ENCODE data around the gene PFKFB4.
"Not testable (repeated sequence)": the region's sequence is repeated elsewhere in the genome, so short reads cannot be mapped to it uniquely, and the experiment has no call there.

The PFKFB4 gene

GRCh38 chr3:48480891-48481290 is 75.7 kb downstream of the PFKFB4 start:
- DNase-seq, result not testable (repeated sequence)

DNA sequence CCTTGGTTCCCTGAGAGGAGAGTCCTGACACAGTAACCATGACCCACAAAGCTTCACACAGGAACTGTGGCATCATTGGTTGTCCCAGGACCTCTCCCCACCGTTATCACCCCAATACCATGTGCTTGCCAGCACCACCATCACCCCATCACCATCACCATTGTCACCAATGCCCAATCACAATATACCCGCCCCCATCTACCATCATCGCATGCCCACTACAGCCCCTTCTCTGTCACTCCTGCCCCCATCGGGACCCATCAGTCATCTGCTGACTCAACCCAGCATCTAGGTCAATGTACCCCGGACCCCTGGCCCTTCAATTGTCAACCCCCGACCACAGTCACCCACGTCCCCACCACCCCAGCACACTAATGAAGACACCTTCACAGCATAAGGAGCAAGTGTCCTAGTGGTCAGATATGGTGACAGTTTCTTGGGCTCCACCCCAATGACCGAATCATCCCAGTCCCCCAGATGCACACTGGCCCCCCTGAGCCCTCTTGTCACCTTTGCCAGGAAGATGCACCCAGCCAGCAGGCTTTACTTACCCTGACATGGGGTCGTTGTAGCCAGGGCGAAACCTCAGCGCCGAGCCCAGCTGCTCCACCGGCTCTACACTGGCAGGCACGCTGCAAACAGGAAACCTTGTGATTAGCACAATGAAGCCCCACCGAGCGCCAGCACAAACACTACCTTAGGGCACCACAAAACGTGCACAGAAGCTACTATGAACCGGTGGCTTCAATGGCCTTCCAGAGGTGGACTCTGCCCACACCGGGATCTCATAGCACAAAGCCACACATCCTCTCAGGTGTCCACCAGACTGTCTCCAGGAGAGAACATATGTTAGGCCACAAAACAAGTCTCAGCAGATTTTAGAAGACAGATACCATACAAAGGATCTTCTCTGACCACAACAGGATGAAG is 77.7 kb downstream of the PFKFB4 start:
- no peak for DNase-seq

DNA sequence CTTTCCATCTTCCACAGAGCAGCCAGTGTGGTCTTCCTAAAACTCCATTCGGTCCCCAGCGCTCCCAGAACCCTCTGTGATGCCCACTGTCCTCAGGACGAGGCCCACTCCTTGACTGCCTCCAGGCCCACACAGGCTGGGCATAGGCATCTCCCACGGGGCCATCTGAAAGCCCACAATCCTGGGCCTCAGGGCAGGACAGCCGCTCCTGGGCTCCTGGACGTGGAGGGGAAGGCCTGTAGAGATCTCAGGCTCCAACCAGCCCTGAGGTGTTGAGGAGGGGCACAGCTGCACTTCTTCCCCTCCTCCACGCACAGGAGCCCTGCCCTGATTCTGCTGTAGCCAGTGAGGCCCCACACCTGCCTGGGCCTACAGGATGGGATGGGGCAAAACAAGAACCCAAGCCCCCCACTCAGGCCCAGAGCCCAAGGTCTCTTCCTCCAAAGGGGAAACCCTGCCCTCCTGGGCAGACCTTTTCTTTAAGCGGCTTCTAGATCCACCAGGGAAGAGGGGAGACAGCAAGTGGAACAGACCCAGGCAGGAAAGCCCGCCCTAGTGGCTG is 78.6 kb downstream of the PFKFB4 start:
- no peak for DNase-seq

DNA sequence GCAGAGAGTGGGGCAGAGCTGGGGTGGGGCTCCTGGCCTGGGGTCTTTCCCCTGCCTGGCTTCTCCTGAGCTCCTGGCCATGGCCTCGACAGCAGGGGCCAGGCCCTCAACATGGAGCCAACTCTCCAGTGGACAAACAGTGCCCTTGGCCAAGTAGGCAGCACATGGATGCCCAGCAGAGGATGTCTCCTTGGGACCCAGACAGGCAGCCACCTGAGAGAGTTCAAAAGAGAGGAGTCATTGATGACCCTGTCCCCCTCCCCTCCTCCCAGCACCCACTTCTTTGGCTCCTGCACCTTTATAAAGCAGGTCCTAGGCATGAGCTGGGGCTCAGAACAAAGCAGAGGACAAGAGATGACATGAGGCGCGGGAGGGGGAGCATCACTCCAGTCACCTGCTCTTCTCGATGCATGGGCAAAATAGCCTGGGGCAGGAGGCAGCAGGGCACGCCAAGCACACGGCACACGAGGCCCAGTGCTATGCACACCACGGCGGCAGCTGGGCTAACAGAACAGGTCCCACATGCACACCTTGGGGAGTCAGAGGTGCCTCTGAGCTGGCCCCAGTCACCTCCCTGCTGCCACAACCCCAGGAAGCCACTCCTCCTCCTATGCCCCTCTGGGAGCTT is 80.1 kb downstream of the PFKFB4 start:
- no peak for DNase-seq

GRCh38 chr3:48475188-48475587 is 81.4 kb downstream of the PFKFB4 start:
- no peak for DNase-seq

DNA sequence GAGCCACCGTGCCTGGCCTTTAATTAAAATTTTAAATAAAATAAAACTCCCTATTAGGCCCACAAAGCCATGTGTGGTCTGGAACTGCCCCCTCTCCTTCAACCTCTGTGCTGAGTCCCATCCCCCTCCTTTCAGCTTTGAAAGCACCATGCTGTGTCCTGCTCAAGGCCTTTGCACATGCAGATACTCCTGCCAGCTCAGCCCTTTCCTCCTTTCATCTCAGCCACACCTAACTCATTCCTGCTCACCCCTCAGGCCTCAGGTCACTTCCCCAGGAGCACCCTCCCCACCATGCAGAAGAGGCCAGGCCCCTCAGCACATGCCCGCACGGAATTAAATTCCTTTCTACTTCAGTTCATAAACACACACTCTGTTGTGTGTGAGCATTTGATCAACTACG is 82.0 kb downstream of the PFKFB4 start:
- no peak for DNase-seq

- DNase-seq, result not testable (repeated sequence)
These were observed 82.6 kb downstream of the PFKFB4 start for GRCh38 chr3:48474031-48474430.

DNA sequence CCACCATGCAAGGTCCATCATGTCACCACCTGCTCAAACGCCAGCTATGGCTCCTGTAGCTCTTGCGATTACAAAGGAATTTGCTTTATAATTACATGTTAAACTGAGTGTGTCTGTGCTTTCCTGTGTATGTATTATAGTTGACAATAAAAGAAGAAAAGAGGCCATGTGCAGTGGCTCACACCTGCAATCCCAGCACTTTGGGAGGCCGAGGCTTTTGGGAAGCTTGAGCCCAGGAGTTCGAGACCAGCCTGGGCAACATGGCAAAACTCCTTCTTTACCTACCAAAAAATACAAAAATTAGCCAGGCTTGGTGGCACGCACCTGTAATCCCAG is 83.0 kb downstream of the PFKFB4 start:
- no peak for DNase-seq

DNA sequence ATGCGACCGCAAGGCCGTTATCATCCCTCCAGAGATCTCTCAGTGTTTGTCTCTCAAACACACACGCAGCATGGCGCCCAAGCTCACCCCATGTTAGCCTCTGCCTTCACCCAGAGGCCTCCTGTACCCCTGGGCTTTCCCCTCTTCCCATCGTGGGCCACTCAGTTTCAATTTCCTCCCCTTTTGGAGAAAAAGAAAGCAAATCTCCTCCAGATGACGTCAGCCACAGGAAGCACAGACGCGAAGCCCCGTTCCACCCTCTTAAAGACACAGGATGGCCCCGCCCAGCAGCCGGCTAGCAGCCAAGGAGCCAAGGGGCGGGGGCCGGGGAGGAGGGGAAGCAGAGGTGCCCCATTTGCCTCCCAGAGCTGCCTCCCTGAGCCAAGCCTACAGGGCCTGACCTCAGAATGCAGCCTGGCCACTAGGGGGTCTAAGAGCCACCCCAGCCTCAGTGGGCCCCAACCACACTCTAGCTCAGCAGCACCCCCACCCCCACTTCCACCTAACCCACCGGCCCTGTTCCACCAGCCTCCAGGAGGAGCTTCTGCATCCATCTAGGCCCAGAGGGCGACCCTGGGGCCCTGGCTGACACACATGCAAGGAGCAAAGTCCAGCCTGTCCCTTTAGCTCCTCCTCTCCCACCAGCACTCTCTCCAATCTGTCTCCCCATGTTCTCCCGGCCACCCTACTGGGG is 83.5 kb downstream of the PFKFB4 start:
- DNase-seq, result peak; percentile 70

DNA sequence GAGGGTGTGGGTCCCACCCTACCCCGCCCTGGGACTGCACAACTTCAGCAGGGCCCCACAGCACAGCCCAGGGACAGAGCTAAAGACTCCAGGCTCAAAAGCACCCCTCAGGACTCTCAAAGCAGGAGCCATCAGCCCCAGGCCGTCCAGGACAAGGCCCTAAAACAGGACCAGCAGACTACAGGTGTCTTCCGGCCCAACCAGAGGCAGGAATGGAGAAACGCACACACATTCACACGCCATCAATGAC is 84.0 kb downstream of the PFKFB4 start:
- no peak for DNase-seq

GRCh38 chr3:48470286-48470685 is 86.3 kb downstream of the PFKFB4 start:
- DNase-seq, result no peak

DNA sequence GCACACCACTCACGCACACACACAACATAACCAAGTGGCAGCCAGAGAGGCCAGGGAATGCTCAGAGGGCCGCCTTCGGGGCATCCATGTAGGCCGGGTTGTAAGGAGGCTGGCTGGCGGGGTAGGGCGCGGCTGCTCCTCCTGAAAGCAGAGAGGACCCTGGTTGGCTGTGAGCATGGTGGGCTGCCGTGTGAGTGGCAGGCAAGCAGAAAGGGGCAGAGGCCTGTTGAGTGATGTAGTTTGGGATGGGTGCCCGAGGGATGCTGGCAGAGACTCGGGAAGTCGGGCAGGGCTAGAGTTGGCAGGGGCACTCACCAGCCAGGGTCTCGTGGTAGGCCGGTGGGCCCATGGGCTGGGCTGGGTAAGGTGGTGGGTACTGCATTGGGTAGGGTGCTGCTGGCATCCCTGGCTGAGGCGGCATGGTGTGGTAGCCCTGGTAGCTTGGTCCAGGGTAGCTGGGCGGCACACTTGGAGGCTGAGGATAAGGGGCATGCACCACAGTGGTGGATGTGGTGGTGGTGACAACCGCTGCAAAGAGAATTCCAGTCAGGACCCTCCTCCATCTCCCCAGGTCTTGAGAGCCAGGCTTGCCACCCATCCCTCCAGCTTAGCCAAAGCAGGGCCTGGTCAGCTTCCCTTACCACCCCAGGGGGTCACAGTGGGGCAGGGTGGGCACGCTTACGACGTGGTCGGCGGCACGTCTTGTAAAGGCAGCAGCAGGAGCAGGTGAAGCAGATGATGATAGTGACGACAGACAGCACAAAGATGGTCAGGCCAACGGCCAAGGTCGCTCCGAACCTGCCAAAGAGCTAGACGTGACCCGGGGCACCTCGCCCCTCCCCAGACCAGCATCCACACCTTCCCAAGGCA is 87.3 kb downstream of the PFKFB4 start:
- no peak for DNase-seq

DNA sequence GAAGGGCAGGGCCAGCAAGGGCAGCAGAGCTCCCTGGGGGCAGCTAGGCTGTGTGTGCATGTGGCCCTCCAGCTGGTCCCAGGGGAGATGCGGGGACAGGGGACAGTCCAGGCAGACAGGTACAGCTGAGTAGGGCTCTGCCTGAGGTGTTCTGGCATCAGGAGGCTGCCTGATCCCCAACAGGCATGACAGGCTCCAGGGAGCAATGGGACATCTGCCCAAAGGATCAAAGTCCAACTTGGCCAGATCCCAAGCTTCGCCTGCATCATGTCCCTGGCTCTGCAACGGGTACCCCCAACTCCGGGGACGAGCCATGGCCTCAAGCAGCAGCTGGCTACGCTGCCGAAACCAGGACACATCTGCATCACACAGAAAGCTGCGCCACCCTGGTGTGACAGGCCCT is 88.3 kb downstream of the PFKFB4 start:
- DNase-seq, result no peak
